ENCODE results near the gene JPH2. TPM values are rescaled to one million over a fixed set of nuclear protein-coding genes. Genes with fewer than 3 reads are reported as not detected.
A peak's percentile ranks its signal among the peaks of the same experiment; 100 is the strongest.

JPH2 gene
- total RNA-seq, 1 donor from 2014 or later = 4.6 TPM

- no peak overlapping the region for H3K4me3 ChIP-seq
- peaks cover 6% of the 10 kb centered on the region for H3K4me1 ChIP-seq
- intact Hi-C loops (cut with DNase I) = loop anchor here (10.0 kb wide), 1 partner anchor 327 kb away; no protein-coding TSS in a partner anchor
- no peak for DNase-seq
- TF ChIP-seq CTCF (IDR thresholded peaks at IDR 0.05) = no peak
- H3K36me3 ChIP-seq = no peaks in the 10 kb centered on the region
- no peaks in the 10 kb centered on the region for H3K27me3 ChIP-seq (ENCODE audit: low read depth)
- no peak overlapping the region for H3K27ac ChIP-seq
- H3K9me3 ChIP-seq = no peaks in the 10 kb centered on the region
- no peak for ATAC-seq
Measured at GRCh38 chr20:44081476-44081875, 105.5 kb downstream of the JPH2 start.

GRCh38 chr20:44080646-44081267 is 106.2 kb downstream of the JPH2 start:
- Histone ChIP-seq H3K4me3 (no peak overlapping the region), H3K9me3 (no peaks in the 10 kb centered on the region), H3K4me1 (peaks cover 6% of the 10 kb centered on the region), H3K36me3 (no peaks in the 10 kb centered on the region), H3K27me3 (ENCODE audit: low read depth) (no peaks in the 10 kb centered on the region), H3K27ac (no peak overlapping the region)
- intact Hi-C loops (cut with DNase I) = loop anchor here (10.0 kb wide), 1 partner anchor 326 kb away; no protein-coding TSS in a partner anchor
- TF ChIP-seq CTCF (IDR thresholded peaks at IDR 0.05) = peak; percentile 99
- ATAC-seq (peak; percentile 93 to 94), DNase-seq (no peak)

- H3K27me3 ChIP-seq (ENCODE audit: low read depth) = no peaks in the 10 kb centered on the region
- ATAC-seq (no peak), DNase-seq (no peak)
- H3K9me3 ChIP-seq = no peaks in the 10 kb centered on the region
- peaks cover 6% of the 10 kb centered on the region for H3K4me1 ChIP-seq
- intact Hi-C loops (cut with DNase I) = loop anchor here (10.0 kb wide), 1 partner anchor 325 kb away; no protein-coding TSS in a partner anchor
- no peaks in the 10 kb centered on the region for H3K36me3 ChIP-seq
- no peak overlapping the region for H3K27ac ChIP-seq
- H3K4me3 ChIP-seq = no peak overlapping the region
- no peak for TF ChIP-seq CTCF (IDR thresholded peaks at IDR 0.05)
Measured at GRCh38 chr20:44080064-44080463, 106.9 kb downstream of the JPH2 start.

- no peaks in the 10 kb centered on the region for H3K36me3 ChIP-seq
- ATAC-seq (no peak), DNase-seq (no peak)
- no peaks in the 10 kb centered on the region for H3K9me3 ChIP-seq
- H3K4me1 ChIP-seq = peaks cover 6% of the 10 kb centered on the region
- no peak overlapping the region for H3K4me3 ChIP-seq
- no peak for TF ChIP-seq CTCF (IDR thresholded peaks at IDR 0.05)
- intact Hi-C loops (cut with DNase I) = no loop called here
- H3K27ac ChIP-seq = no peak overlapping the region
- H3K27me3 ChIP-seq (ENCODE audit: low read depth) = no peaks in the 10 kb centered on the region
Measured at GRCh38 chr20:44079291-44079690, 107.7 kb downstream of the JPH2 start.

GRCh38 chr20:44075950-44076232 is 111.1 kb downstream of the JPH2 start:
- intact Hi-C loops (cut with DNase I) = no loop called here
- H3K9me3 ChIP-seq = no peaks in the 10 kb centered on the region
- DNase-seq = no peak

More at GRCh38 chr20:44075950-44076232, 111.1 kb downstream of the JPH2 start:
- Histone ChIP-seq H3K4me1 (peaks cover 6% of the 10 kb centered on the region), H3K4me3 (no peak overlapping the region), H3K27ac (no peak overlapping the region), H3K36me3 (no peaks in the 10 kb centered on the region), H3K27me3 (ENCODE audit: low read depth) (no peaks in the 10 kb centered on the region)
- ATAC-seq = no peak
- no peak for TF ChIP-seq CTCF (IDR thresholded peaks at IDR 0.05)

All from lower lobe of right lung (tissue), 2 donors.